ENCODE data around the gene SSX2IP. TPM values are rescaled to one million over a fixed set of nuclear protein-coding genes. Genes with fewer than 3 reads are reported as not detected.

Gene SSX2IP
- total RNA-seq, 1 experiment from 2014 or later = 20.8 TPM

GRCh38 chr1:84675631-84676030, 14.6 kb downstream of the SSX2IP start:
- TF ChIP-seq E2F1 (CRISPR knock-in tag; IDR thresholded peaks at IDR 0.05) (no peak), ATF1 (CRISPR knock-in tag; IDR thresholded peaks at IDR 0.05) (no peak), FOXP1 (CRISPR knock-in tag; IDR thresholded peaks at IDR 0.05; ENCODE audit: borderline replicate concordance) (no peak), TEAD1 (CRISPR knock-in tag; IDR thresholded peaks at IDR 0.05) (peak; percentile 59; the same call in 1 of the 2 replicates), ZNF416 (CRISPR knock-in tag; IDR thresholded peaks at IDR 0.05) (no peak), ZNF317 (CRISPR knock-in tag; IDR thresholded peaks at IDR 0.05; ENCODE audit: borderline replicate concordance, low read depth) (0 out of 2 replicates have a peak, but pooled peaks have one; percentile 31), ETV6 (CRISPR knock-in tag; IDR thresholded peaks at IDR 0.05) (peak; percentile 64; the same call in 1 of the 2 replicates), ZNF138 (CRISPR knock-in tag; conservative IDR thresholded peaks at IDR 0.05) (no peak)
- TF ChIP-seq, protein P1, sequence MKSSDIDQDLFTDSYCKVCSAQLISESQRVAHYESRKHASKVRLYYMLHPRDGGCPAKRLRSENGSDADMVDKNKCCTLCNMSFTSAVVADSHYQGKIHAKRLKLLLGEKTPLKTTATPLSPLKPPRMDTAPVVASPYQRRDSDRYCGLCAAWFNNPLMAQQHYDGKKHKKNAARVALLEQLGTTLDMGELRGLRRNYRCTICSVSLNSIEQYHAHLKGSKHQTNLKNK (CRISPR knock-in tag; IDR thresholded peaks at IDR 0.05) = no peak
- POLR2A ChIA-PET = no interaction called here
- H3K4me1 Mint-ChIP-seq = peaks cover 72% of the 10 kb centered on the region
- peak overlapping the region; percentile 20; the same call in 1 of the 2 replicates for H3K4me3 Mint-ChIP-seq
- DNase-seq (ENCODE audit: low spot score) (no peak), ATAC-seq (peak; percentile 83)
- peak overlapping the region; percentile 77 for H3K27ac Mint-ChIP-seq
- H3K27me3 Mint-ChIP-seq (ENCODE audit: low read depth) = no peaks in the 10 kb centered on the region
- peaks cover 24% of the 10 kb centered on the region for H3K9me3 Mint-ChIP-seq
- peaks cover 26% of the 10 kb centered on the region for H3K36me3 Mint-ChIP-seq
- CTCF ChIA-PET = interaction anchor here (1.2 to 2.8 kb wide), 3 partner anchors 49 to 78 kb away, joined by 3 to 22 read pairs (median 3); no protein-coding TSS in a partner anchor

DNA sequence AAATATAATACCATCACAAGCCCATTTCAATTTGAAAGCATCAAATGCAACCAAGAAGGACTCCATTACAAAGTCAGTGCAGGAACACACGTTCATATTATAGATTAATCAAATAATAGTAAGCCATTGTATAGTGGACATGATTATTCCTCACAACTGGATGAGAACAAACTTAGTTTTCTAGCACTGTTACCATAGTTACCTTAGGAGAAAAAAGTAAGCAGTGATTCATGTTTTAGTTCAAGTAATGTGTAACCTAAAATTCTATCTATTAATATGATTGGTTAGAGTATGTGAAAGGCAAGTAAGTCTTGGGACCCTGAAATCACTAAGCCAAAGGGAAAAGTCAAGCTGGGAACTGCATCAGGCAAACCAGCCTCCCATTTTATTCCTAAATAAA, 15.2 kb downstream of the SSX2IP start:
- H3K27ac Mint-ChIP-seq = peak overlapping the region; percentile 69
- ATAC-seq = no peak

More for the DNA sequence above, 15.2 kb downstream of the SSX2IP start:
- TF ChIP-seq, protein P2, sequence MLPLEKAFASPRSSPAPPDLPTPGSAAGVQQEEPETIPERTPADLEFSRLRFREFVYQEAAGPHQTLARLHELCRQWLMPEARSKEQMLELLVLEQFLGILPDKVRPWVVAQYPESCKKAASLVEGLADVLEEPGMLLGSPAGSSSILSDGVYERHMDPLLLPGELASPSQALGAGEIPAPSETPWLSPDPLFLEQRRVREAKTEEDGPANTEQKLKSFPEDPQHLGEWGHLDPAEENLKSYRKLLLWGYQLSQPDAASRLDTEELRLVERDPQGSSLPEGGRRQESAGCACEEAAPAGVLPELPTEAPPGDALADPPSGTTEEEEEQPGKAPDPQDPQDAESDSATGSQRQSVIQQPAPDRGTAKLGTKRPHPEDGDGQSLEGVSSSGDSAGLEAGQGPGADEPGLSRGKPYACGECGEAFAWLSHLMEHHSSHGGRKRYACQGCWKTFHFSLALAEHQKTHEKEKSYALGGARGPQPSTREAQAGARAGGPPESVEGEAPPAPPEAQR (CRISPR knock-in tag; IDR thresholded peaks at IDR 0.05) = no peak
- TF ChIP-seq ZNF317 (CRISPR knock-in tag; IDR thresholded peaks at IDR 0.05; ENCODE audit: borderline replicate concordance, low read depth) = no peak
- no peak for TF ChIP-seq ZNF671 (CRISPR knock-in tag; IDR thresholded peaks at IDR 0.05)
- TF ChIP-seq TP53 (CRISPR knock-in tag; IDR thresholded peaks at IDR 0.05) = no peak
- no peak for TF ChIP-seq NFE2L1 (CRISPR knock-in tag; IDR thresholded peaks at IDR 0.05)
- TF ChIP-seq STAT6 (CRISPR knock-in tag; conservative IDR thresholded peaks at IDR 0.05; ENCODE audit: low read depth) = no peak
- TF ChIP-seq GTF2I (CRISPR knock-in tag; conservative IDR thresholded peaks at IDR 0.05) = no peak
- no peak for TF ChIP-seq ZNF423 (CRISPR knock-in tag; IDR thresholded peaks at IDR 0.05)
- no peak for TF ChIP-seq E2F4 (CRISPR knock-in tag; IDR thresholded peaks at IDR 0.05; ENCODE audit: borderline replicate concordance, low read depth)
- TF ChIP-seq ZNF425 (CRISPR knock-in tag; conservative IDR thresholded peaks at IDR 0.05) = no peak
- TF ChIP-seq, protein P1 (CRISPR knock-in tag; IDR thresholded peaks at IDR 0.05) = no peak
- TF ChIP-seq, protein P3, sequence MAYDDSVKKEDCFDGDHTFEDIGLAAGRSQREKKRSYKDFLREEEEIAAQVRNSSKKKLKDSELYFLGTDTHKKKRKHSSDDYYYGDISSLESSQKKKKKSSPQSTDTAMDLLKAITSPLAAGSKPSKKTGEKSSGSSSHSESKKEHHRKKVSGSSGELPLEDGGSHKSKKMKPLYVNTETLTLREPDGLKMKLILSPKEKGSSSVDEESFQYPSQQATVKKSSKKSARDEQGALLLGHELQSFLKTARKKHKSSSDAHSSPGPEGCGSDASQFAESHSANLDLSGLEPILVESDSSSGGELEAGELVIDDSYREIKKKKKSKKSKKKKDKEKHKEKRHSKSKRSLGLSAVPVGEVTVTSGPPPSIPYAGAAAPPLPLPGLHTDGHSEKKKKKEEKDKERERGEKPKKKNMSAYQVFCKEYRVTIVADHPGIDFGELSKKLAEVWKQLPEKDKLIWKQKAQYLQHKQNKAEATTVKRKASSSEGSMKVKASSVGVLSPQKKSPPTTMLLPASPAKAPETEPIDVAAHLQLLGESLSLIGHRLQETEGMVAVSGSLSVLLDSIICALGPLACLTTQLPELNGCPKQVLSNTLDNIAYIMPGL (CRISPR knock-in tag; IDR thresholded peaks at IDR 0.05) = no peak
- TF ChIP-seq JAZF1 (CRISPR knock-in tag; IDR thresholded peaks at IDR 0.05) = no peak
- no peak for TF ChIP-seq CREM (CRISPR knock-in tag; IDR thresholded peaks at IDR 0.05)
- no peak for TF ChIP-seq ATF1 (CRISPR knock-in tag; IDR thresholded peaks at IDR 0.05)
- TF ChIP-seq EMX1 (CRISPR knock-in tag; IDR thresholded peaks at IDR 0.05) = no peak
- TF ChIP-seq HMGA2 (CRISPR knock-in tag; IDR thresholded peaks at IDR 0.05) = no peak
- H3K4me3 Mint-ChIP-seq = no peak overlapping the region
- POLR2A ChIA-PET = no interaction called here
- CTCF ChIA-PET = interaction anchor here (1.2 to 2.8 kb wide), 3 partner anchors 49 to 79 kb away, joined by 3 to 22 read pairs (median 3); no protein-coding TSS in a partner anchor
- no peak for DNase-seq (ENCODE audit: low spot score)
- H3K27me3 Mint-ChIP-seq (ENCODE audit: low read depth) = no peaks in the 10 kb centered on the region
- peaks cover 71% of the 10 kb centered on the region for H3K4me1 Mint-ChIP-seq
- H3K36me3 Mint-ChIP-seq = peaks cover 26% of the 10 kb centered on the region
- H3K9me3 Mint-ChIP-seq = peaks cover 24% of the 10 kb centered on the region
